Activated CD4-positive, alpha-beta memory T cell treated with anti-CD3 and anti-CD28 coated beads, Interleukin-2, amount 10 ng/mL, durations not matched to agents 7 days and 5 days (primary cell): ENCODE data around the gene DACT2. TPM values are rescaled to one million over a fixed set of nuclear protein-coding genes. Genes with fewer than 3 reads are reported as not detected.
"Not testable (repeated sequence)": the region's sequence is repeated elsewhere in the genome, so short reads cannot be mapped to it uniquely, and the experiment has no call there.

Source experiments
- CTCF ChIA-PET: fragments of 350-600 bp; sonication (Branson Sonifier 250); formaldehyde crosslinking; loops from one replicate; lab custom pipeline; 2021; ENCODE audit warnings: antibody characterized with exemption, inconsistent platforms; lab: Charles Lee
- POLR2A ChIA-PET: fragments of 350-600 bp; sonication (Branson Sonifier 250); formaldehyde crosslinking; loops from one replicate; lab custom pipeline; 2021; ENCODE audit warnings: antibody characterized with exemption; lab: Charles Lee
- DNase-seq: peaks from one replicate; pipeline ENCODE4 v3.0.0-alpha.2; 2020
- H3K27ac Mint-ChIP-seq: one replicate; pipeline ENCODE4 v1.8.0; 2021; ENCODE audit warnings: mild to moderate bottlenecking, mixed read lengths
- H3K27me3 Mint-ChIP-seq: one replicate; pipeline ENCODE4 v1.8.0; 2021; ENCODE audit warnings: mixed read lengths
- H3K36me3 Mint-ChIP-seq: one replicate; pipeline ENCODE4 v1.8.0; 2021; ENCODE audit warnings: low read depth, mixed read lengths
- H3K4me1 Mint-ChIP-seq: one replicate; pipeline ENCODE4 v1.8.0; 2021; ENCODE audit warnings: mixed read lengths
- H3K4me3 Mint-ChIP-seq: one replicate; pipeline ENCODE4 v1.8.0; 2021; ENCODE audit warnings: mild to moderate bottlenecking, mixed read lengths
- H3K9me3 Mint-ChIP-seq: one replicate; pipeline ENCODE4 v1.8.0; 2021; ENCODE audit warnings: mixed read lengths
- total RNA-seq, 2 experiments: library from RNA; stranded (reverse); gene quantifications; one replicate each; pipeline ENCODE4 v1.2.3, GENCODE V29; 2021

DACT2 gene
- total RNA-seq, 2 experiments from 2014 or later, result 0.15 TPM; not detected in 1

DNA sequence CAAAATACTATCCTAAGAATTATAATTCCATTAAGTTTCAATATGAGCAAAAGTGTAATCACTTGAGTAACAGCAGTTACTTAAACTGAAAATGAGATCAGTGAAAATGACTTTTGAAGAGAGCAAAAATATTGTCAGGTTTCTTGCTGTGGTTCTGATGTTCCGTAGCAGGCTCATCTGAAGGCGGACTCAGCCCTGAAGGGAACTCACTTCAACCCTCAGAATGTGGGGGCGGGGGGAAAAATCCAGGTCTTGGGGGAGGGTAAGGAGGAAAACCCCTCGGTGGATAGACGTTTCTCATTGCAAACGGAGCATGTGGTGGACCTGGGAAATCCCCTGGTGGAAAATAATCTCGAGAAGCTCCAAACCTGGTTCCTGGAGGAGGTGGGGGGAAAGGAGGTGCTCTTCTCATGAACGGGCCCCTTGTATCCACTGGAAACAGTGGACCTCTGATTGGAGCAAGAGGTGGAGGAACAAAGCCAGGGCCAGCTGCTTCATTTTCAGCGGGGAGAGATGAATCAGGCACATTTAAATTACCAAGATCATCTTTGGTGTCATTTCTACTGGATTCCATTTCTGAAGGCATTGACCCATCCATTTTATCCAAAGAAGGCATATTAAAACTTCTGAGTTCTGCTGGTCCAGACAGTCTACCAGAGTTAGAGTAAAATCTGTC lies 32.7 kb downstream of the DACT2 start:
- DNase-seq, H3K4me1 Mint-ChIP-seq, H3K4me3 Mint-ChIP-seq, POLR2A ChIA-PET, H3K36me3 Mint-ChIP-seq, H3K27me3 Mint-ChIP-seq: not testable (repeated sequence)
- Mint-ChIP-seq H3K27ac (peak overlapping the region; percentile 24), H3K9me3 (peaks cover 15% of the 10 kb centered on the region)
- CTCF ChIA-PET, result interaction anchor here (1.4 kb wide), 1 partner anchor 12 kb away, joined by 4 read pairs; no protein-coding TSS in a partner anchor

DNA sequence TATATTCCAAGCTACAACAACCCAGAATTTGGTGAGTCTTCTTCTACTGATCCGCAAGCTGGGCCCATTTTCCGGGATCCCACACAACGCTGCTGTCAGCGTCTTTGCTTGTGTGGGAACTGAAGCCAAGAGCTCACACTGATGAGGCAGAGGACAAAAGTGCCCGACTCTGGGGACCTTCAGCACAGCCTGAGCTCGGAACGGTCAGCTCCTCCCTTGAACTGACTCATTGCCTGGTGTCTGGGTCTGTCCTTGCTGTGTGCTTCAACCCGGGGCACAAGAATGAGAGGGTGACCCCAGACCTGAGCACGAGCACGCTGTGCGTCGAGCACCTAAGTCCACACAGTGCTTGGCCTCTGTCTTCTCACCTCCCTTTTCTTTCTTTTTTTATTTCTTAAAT lies 33.5 kb downstream of the DACT2 start:
- CTCF ChIA-PET, result no interaction called here
- H3K27me3 Mint-ChIP-seq, result no peaks in the 10 kb centered on the region
- H3K4me1 Mint-ChIP-seq, result peaks cover 9% of the 10 kb centered on the region
- POLR2A ChIA-PET, result no interaction called here
- H3K9me3 Mint-ChIP-seq, result peaks cover 18% of the 10 kb centered on the region
- no peak for DNase-seq
- H3K36me3 Mint-ChIP-seq, result peaks cover 2% of the 10 kb centered on the region
- H3K4me3 Mint-ChIP-seq, result no peak overlapping the region
- no peak overlapping the region for H3K27ac Mint-ChIP-seq

- Mint-ChIP-seq H3K4me1 (peaks cover 9% of the 10 kb centered on the region), H3K9me3 (peaks cover 18% of the 10 kb centered on the region), H3K27me3 (no peaks in the 10 kb centered on the region), H3K36me3 (peaks cover 2% of the 10 kb centered on the region), H3K4me3 (no peak overlapping the region), H3K27ac (no peak overlapping the region)
- ChIA-PET CTCF (no interaction called here), POLR2A (no interaction called here)
- DNase-seq, result no peak
These were observed 34.1 kb downstream of the DACT2 start for GRCh38 chr6:168285456-168285855.

DNA sequence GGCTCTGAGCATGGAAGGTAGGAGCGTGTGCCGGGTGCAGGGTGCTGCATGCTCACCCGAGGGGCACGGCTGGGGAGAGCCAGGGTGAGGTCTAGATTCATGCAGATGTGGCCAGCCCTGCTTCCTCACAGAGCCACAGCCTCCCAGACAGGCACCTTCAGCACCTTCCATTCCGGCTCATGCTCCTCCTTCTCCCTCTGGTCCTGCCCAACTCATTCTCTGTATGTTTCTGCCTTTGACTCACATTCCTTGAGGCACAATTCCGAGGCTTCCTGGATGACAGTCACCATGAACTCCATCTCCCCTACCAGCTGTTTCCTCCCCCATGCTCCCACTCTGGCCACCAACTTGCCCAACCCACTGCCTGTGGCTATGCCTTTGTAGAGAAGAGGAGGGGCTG lies 35.4 kb downstream of the DACT2 start:
- CTCF ChIA-PET, result no interaction called here
- Mint-ChIP-seq H3K4me1 (peaks cover 9% of the 10 kb centered on the region), H3K4me3 (no peak overlapping the region), H3K27ac (no peak overlapping the region), H3K36me3 (peaks cover 2% of the 10 kb centered on the region), H3K27me3 (no peaks in the 10 kb centered on the region), H3K9me3 (peaks cover 14% of the 10 kb centered on the region)
- DNase-seq, result no peak
- POLR2A ChIA-PET, result no interaction called here

DNA sequence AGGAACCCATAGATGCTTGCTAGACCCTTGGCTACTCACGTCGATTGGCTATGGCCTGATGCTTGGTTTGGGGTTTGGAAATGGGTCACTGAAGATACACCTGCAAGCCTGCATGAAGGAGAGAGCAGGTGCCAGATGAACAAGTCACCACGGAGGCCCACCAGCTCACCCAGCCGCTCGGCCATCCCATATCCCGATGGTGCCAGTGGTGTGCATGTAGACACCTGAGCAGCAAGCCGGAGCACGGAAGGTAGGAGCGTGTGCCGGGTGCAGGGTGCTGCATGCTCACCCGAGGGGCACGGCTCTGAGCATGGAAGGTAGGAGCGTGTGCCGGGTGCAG lies 35.9 kb downstream of the DACT2 start:
- ChIA-PET CTCF (no interaction called here), POLR2A (interaction anchor here (1.0 kb wide), 1 partner anchor 13 kb away, joined by 3 read pairs; no protein-coding TSS in a partner anchor)
- no peaks in the 10 kb centered on the region for H3K27me3 Mint-ChIP-seq
- H3K4me3 Mint-ChIP-seq, result no peak overlapping the region
- peaks cover 14% of the 10 kb centered on the region for H3K9me3 Mint-ChIP-seq
- DNase-seq, result no peak
- H3K36me3 Mint-ChIP-seq, result peaks cover 2% of the 10 kb centered on the region
- H3K27ac Mint-ChIP-seq, result no peak overlapping the region
- H3K4me1 Mint-ChIP-seq, result peaks cover 9% of the 10 kb centered on the region

DNA sequence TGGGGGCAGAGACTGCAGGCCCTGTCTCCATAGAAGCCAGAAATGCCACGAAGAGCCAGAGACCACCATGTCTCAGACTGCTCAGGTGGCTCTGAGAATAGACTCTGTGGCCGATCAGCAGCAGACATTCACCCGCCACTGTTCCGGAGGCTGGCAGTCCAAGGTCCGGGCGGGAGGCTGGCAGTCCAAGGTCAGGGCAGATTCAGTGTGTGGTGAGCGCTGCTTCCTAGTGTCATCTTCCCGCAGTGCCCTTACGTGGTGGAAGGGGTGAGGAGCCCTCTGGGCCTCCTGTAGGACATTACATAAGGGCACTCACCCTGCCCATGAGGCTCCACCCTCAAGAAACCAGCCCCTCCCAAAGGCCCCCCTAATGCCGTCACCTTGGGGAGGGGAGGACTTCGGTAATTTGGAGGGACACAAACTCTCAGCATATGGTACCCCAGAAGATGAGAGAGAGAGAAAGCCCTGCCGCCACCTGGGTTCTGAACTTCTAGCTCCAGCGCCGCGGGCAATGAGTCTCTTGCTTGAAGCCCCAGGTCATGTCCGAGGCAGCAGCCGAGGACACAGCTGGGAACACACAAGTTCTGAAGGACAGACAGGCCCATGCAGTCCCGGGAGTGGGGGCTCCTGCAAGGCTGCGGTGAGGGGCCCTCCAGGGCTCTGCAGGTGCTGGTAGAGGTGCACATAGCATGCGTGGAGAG lies 36.4 kb downstream of the DACT2 start:
- CTCF ChIA-PET, result no interaction called here
- POLR2A ChIA-PET, result interaction anchor here (1.0 kb wide), 1 partner anchor 12 kb away, joined by 3 read pairs; no protein-coding TSS in a partner anchor
- DNase-seq, result no peak
- Mint-ChIP-seq H3K27ac (no peak overlapping the region), H3K4me3 (no peak overlapping the region), H3K27me3 (no peaks in the 10 kb centered on the region), H3K4me1 (peaks cover 7% of the 10 kb centered on the region), H3K9me3 (peaks cover 14% of the 10 kb centered on the region), H3K36me3 (peaks cover 2% of the 10 kb centered on the region)

GRCh38 chr6:168281826-168282225 lies 37.8 kb downstream of the DACT2 start:
- CTCF ChIA-PET, result no interaction called here
- DNase-seq, result no peak
- peaks cover 14% of the 10 kb centered on the region for H3K9me3 Mint-ChIP-seq
- H3K36me3 Mint-ChIP-seq, result peaks cover 2% of the 10 kb centered on the region
- no peak overlapping the region for H3K27ac Mint-ChIP-seq
- H3K27me3 Mint-ChIP-seq, result no peaks in the 10 kb centered on the region
- H3K4me1 Mint-ChIP-seq, result peaks cover 2% of the 10 kb centered on the region
- POLR2A ChIA-PET, result no interaction called here
- H3K4me3 Mint-ChIP-seq, result no peak overlapping the region

- H3K27me3 Mint-ChIP-seq, DNase-seq, H3K4me1 Mint-ChIP-seq, POLR2A ChIA-PET, H3K27ac Mint-ChIP-seq, CTCF ChIA-PET, H3K36me3 Mint-ChIP-seq, H3K4me3 Mint-ChIP-seq: not testable (repeated sequence)
- H3K9me3 Mint-ChIP-seq, result peaks cover 14% of the 10 kb centered on the region
These were observed 38.3 kb downstream of the DACT2 start for GRCh38 chr6:168281314-168281713.

DNA sequence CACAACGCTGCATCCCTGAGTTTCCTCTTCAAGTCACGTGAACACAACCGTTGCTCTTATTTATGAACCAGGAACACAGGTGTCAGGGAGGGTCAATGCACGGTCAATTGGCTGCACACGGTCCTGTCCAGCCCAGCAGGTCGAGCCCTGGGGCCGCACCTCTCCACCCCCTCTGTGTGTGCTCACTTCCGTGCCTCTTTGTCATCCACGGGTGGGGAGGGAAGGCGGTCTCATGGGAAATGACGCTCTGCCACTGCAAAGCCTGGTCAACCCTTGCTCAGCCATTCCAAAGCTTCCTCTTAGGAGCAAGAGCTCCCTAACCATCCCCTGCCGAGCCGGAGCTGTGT lies 38.7 kb downstream of the DACT2 start:
- H3K36me3 Mint-ChIP-seq, result peaks cover under 1% of the 10 kb centered on the region
- H3K27ac Mint-ChIP-seq, result no peak overlapping the region
- ChIA-PET POLR2A (no interaction called here), CTCF (no interaction called here)
- no peak overlapping the region for H3K4me3 Mint-ChIP-seq
- peaks cover 14% of the 10 kb centered on the region for H3K9me3 Mint-ChIP-seq
- DNase-seq, result no peak
- no peaks in the 10 kb centered on the region for H3K27me3 Mint-ChIP-seq
- H3K4me1 Mint-ChIP-seq, result no peaks in the 10 kb centered on the region

GRCh38 chr6:168280020-168280898 lies 39.3 kb downstream of the DACT2 start:
- Mint-ChIP-seq H3K4me1 (no peaks in the 10 kb centered on the region), H3K27ac (no peak overlapping the region), H3K36me3 (no peaks in the 10 kb centered on the region), H3K9me3 (peaks cover 14% of the 10 kb centered on the region), H3K27me3 (no peaks in the 10 kb centered on the region), H3K4me3 (no peak overlapping the region)
- DNase-seq, result no peak
- ChIA-PET POLR2A (no interaction called here), CTCF (no interaction called here)

DNA sequence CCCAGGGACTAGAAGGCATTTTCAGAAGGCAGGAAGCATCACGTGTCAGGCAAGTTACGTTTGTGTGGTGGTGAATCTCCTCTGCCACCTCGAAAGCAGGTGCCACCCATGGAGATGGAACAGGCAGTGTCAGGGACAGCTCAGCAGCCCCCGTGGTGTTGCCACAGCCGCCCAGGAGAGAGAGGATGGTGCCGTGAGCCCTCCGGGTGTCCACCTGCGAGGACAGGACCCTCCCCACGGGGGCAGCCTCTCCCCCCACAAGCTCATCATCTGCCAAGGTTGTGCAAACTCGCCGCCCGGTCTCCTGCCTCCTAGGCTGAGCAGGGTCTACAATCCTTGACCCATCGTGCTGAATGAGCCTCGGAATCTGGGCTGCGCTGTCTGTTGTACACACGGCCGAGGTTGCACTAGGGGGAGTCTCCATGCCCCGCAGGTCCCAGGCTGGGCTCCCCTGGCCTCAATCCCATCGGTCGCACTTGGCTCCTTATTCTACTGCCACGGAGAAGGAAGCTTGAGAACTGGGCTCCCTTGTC lies 40.1 kb downstream of the DACT2 start:
- Mint-ChIP-seq H3K9me3 (peaks cover 7% of the 10 kb centered on the region), H3K27ac (no peak overlapping the region), H3K36me3 (no peaks in the 10 kb centered on the region), H3K4me1 (no peaks in the 10 kb centered on the region), H3K4me3 (no peak overlapping the region), H3K27me3 (peaks cover 1% of the 10 kb centered on the region)
- ChIA-PET CTCF (no interaction called here), POLR2A (no interaction called here)
- DNase-seq, result no peak

- Mint-ChIP-seq H3K36me3 (no peaks in the 10 kb centered on the region), H3K27me3 (peaks cover 1% of the 10 kb centered on the region), H3K9me3 (peaks cover 4% of the 10 kb centered on the region), H3K4me1 (no peaks in the 10 kb centered on the region), H3K4me3 (no peak overlapping the region), H3K27ac (no peak overlapping the region)
- DNase-seq, result no peak
- ChIA-PET CTCF (no interaction called here), POLR2A (no interaction called here)
These were observed 40.7 kb downstream of the DACT2 start for GRCh38 chr6:168278904-168279303.

DNA sequence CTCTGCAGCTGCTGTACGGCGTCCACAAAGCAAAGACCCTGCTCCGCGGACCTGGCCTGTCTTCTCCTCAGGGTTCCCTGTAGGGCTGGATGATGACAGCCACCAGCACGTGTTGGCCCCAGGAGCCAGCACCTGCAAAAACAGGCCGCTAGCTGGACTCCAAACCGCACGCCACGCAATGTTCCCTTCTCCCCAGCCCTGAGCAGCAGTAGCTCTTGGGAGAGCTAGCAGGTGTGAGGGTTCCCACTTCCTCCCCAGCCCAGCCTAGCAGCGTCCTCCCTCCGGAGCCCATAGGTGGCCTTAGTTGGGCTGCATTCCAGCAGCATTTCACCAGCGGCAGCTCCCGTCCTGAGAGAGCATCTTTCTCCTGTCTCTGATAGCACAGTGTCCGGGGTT lies 42.3 kb downstream of the DACT2 start:
- peaks cover 4% of the 10 kb centered on the region for H3K9me3 Mint-ChIP-seq
- DNase-seq, result no peak
- peaks cover 3% of the 10 kb centered on the region for H3K27me3 Mint-ChIP-seq
- no peak overlapping the region for H3K4me3 Mint-ChIP-seq
- ChIA-PET CTCF (no interaction called here), POLR2A (no interaction called here)
- H3K4me1 Mint-ChIP-seq, result no peaks in the 10 kb centered on the region
- H3K27ac Mint-ChIP-seq, result no peak overlapping the region
- H3K36me3 Mint-ChIP-seq, result no peaks in the 10 kb centered on the region
